HTR-8/SVneo (cell line): Measurements from ENCODE around the gene GLIPR1L1.

Source experiments
- DNase-seq: peaks from one replicate; pipeline ENCODE4 v3.0.0; 2011; ENCODE audit warnings: low spot score, mixed read lengths; ENCODE audit not compliant: insufficient read length
- FAIRE-seq: peaks from 2 replicates; lab custom pipeline; 2011; peaks lifted over from hg19 to GRCh38; lab: Jason Lieb, UNC

Gene GLIPR1L1

GRCh38 chr12:75334384-75335030, at the start of gene GLIPR1L1:
TSS of gene GLIPR1L1 (plus strand) at chr12:75334670. CDS start at chr12:75334729, 59 bp downstream.
- peak; percentile 92 for FAIRE-seq

GRCh38 chr12:75288860-75289259, 45.6 kb upstream of the GLIPR1L1 start:
- DNase-seq (no peak), FAIRE-seq (no peak)

More at GRCh38 chr12:75334384-75335030, at the start of gene GLIPR1L1:
- DNase-seq, result peak; percentile 73

- DNase-seq (no peak), FAIRE-seq (no peak)
Observed at GRCh38 chr12:75289753-75290152, 44.7 kb upstream of the GLIPR1L1 start.

GRCh38 chr12:75291014-75291413, 43.5 kb upstream of the GLIPR1L1 start:
- FAIRE-seq, result no peak
- DNase-seq, result no peak

- FAIRE-seq (no peak), DNase-seq (no peak)
Observed at GRCh38 chr12:75294336-75294735, 40.1 kb upstream of the GLIPR1L1 start.

GRCh38 chr12:75294797-75295196, 39.7 kb upstream of the GLIPR1L1 start:
- no peak for DNase-seq
- FAIRE-seq, result no peak

GRCh38 chr12:75302225-75302624, 32.2 kb upstream of the GLIPR1L1 start:
- no peak for FAIRE-seq
- DNase-seq, result no peak

- DNase-seq, result no peak
Observed at GRCh38 chr12:75302781-75303180, 31.7 kb upstream of the GLIPR1L1 start.

GRCh38 chr12:75305412-75306332, 28.8 kb upstream of the GLIPR1L1 start:
- FAIRE-seq, result no peak
- no peak for DNase-seq

More at GRCh38 chr12:75302781-75303180, 31.7 kb upstream of the GLIPR1L1 start:
- no peak for FAIRE-seq

- FAIRE-seq, result no peak
- DNase-seq, result no peak
Observed at GRCh38 chr12:75308279-75308678, 26.2 kb upstream of the GLIPR1L1 start.

GRCh38 chr12:75311369-75311768, 23.1 kb upstream of the GLIPR1L1 start:
- FAIRE-seq (no peak), DNase-seq (no peak)

- no peak for FAIRE-seq
- peak; percentile 43 for DNase-seq
Observed at GRCh38 chr12:75315518-75315917, 19.0 kb upstream of the GLIPR1L1 start.

GRCh38 chr12:75317784-75318183, 16.7 kb upstream of the GLIPR1L1 start:
- FAIRE-seq, result no peak

GRCh38 chr12:75322464-75322863, 12.0 kb upstream of the GLIPR1L1 start:
- DNase-seq (no peak), FAIRE-seq (no peak)

More at GRCh38 chr12:75317784-75318183, 16.7 kb upstream of the GLIPR1L1 start:
- DNase-seq, result no peak

GRCh38 chr12:75323663-75324062, 10.8 kb upstream of the GLIPR1L1 start:
- FAIRE-seq, result no peak

GRCh38 chr12:75327642-75328041, 6.8 kb upstream of the GLIPR1L1 start:
- FAIRE-seq, result no peak

More at GRCh38 chr12:75323663-75324062, 10.8 kb upstream of the GLIPR1L1 start:
- no peak for DNase-seq

GRCh38 chr12:75329918-75330826, 4.3 kb upstream of the GLIPR1L1 start, which contains the start of gene CAPS2:
TSS of gene CAPS2 (minus strand) at chr12:75330324. CDS start at chr12:75326498, 3,826 bp downstream.
- FAIRE-seq (peak; percentile 42), DNase-seq (peak; percentile 78)

More at GRCh38 chr12:75327642-75328041, 6.8 kb upstream of the GLIPR1L1 start:
- no peak for DNase-seq

- FAIRE-seq, result no peak
- no peak for DNase-seq
Observed at GRCh38 chr12:75337905-75338304, 3.4 kb downstream of the GLIPR1L1 start.

GRCh38 chr12:75341873-75342272, 7.4 kb downstream of the GLIPR1L1 start:
- DNase-seq (no peak), FAIRE-seq (no peak)

GRCh38 chr12:75345531-75345930, 11.1 kb downstream of the GLIPR1L1 start:
- DNase-seq, result no peak
- FAIRE-seq, result no peak
